ENCODE data around the gene DPAGT1.
A peak's percentile ranks its signal among the peaks of the same experiment; 100 is the strongest.

DNA sequence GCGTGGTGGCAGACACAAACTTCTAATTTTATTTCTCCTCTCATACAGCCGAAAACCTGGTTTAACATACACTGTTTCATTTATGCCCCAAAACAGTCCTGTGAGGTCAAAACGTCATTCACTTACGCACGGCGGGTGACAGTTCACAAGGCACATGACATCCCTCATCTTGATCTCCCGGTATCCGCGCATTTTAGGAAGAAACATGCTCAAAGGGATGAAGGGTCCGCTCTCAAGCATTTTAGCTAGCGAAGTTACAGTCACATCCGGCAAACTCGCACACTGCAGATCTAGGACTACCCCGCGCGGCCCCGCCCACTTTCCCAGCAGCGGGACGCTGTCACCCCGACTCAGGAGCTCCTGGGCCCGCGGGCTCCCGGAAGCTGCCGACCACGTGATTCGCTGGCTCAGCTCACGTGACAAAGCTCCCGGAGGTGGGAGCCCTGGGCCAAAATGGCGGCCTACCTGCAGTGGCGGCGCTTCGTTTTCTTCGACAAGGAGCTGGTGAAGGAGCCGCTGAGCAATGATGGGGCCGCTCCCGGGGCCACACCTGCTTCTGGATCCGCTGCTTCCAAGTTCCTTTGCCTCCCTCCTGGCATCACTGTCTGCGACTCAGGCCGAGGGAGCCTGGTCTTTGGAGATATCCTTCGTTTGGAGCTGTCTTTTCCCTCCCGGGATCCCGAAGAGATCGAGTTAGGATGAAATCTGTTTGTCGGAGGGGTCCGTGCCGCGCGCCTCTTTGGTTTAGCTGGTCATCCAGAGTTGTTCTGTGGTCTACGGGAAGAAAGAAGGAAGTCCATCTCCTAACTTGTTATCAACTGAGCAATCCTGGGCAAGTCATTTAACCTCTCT lies 34.1 kb downstream of the DPAGT1 start, which contains the start of gene VPS11:
- TF ChIP-seq, protein P1, sequence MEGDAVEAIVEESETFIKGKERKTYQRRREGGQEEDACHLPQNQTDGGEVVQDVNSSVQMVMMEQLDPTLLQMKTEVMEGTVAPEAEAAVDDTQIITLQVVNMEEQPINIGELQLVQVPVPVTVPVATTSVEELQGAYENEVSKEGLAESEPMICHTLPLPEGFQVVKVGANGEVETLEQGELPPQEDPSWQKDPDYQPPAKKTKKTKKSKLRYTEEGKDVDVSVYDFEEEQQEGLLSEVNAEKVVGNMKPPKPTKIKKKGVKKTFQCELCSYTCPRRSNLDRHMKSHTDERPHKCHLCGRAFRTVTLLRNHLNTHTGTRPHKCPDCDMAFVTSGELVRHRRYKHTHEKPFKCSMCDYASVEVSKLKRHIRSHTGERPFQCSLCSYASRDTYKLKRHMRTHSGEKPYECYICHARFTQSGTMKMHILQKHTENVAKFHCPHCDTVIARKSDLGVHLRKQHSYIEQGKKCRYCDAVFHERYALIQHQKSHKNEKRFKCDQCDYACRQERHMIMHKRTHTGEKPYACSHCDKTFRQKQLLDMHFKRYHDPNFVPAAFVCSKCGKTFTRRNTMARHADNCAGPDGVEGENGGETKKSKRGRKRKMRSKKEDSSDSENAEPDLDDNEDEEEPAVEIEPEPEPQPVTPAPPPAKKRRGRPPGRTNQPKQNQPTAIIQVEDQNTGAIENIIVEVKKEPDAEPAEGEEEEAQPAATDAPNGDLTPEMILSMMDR (IDR thresholded peaks at IDR 0.05) = no peak
- TF ChIP-seq POLR2A (IDR thresholded peaks at IDR 0.05) = peak; percentile 40 to 87

All from adrenal gland (tissue), 5 donors.